Panc1 (cell line): Measurements from ENCODE around the gene ZNF324.

Source experiments
- POLR2AphosphoS5 ChIP-seq: IDR thresholded peaks from 2 replicates; pipeline ENCODE4 v1.6.1; 2012; ENCODE audit warnings: mild to moderate bottlenecking, low read depth, low read length, moderate library complexity
- REST ChIP-seq, 2 experiments: IDR thresholded peaks; 2 replicates each; pipeline ENCODE4 v1.6.1; 2011 to 2012; ENCODE audit warnings: low read depth in 2 of 2, control low read depth in 1 of 2, low read length in 1 of 2, mild to moderate bottlenecking in 1 of 2, moderate library complexity in 1 of 2; ENCODE audit not compliant: insufficient read depth in 1 of 2
- SIN3A ChIP-seq: IDR thresholded peaks from 2 replicates; pipeline ENCODE4 v1.6.1; 2012; ENCODE audit warnings: low read depth, mild to moderate bottlenecking, low read length, moderate library complexity, borderline replicate concordance; ENCODE audit not compliant: insufficient read depth
- TCF7L2 ChIP-seq: IDR thresholded peaks from 2 replicates; pipeline ENCODE4 v1.6.1; 2011; ENCODE audit warnings: mild to moderate bottlenecking, low read depth, low read length, inconsistent platforms
- TF ChIP-seq, protein P1 (sequence below): fragments of 450-650 bp; IDR thresholded peaks from 2 replicates; pipeline ENCODE4 v1.5.1; 2017; ENCODE audit warnings: mild to moderate bottlenecking

- TF ChIP-seq, protein P1, sequence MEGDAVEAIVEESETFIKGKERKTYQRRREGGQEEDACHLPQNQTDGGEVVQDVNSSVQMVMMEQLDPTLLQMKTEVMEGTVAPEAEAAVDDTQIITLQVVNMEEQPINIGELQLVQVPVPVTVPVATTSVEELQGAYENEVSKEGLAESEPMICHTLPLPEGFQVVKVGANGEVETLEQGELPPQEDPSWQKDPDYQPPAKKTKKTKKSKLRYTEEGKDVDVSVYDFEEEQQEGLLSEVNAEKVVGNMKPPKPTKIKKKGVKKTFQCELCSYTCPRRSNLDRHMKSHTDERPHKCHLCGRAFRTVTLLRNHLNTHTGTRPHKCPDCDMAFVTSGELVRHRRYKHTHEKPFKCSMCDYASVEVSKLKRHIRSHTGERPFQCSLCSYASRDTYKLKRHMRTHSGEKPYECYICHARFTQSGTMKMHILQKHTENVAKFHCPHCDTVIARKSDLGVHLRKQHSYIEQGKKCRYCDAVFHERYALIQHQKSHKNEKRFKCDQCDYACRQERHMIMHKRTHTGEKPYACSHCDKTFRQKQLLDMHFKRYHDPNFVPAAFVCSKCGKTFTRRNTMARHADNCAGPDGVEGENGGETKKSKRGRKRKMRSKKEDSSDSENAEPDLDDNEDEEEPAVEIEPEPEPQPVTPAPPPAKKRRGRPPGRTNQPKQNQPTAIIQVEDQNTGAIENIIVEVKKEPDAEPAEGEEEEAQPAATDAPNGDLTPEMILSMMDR, result no peak
- TF ChIP-seq POLR2AphosphoS5 (no peak), TCF7L2 (no peak), SIN3A (no peak), REST (IDR thresholded peaks at IDR 0.05; ENCODE audit: insufficient read depth in 1 of 2, low read depth in 2 of 2, low read length in 1 of 2) (no peak)
Measured at GRCh38 chr19:58471736-58472135, 4.9 kb downstream of the ZNF324 start.
